Stimulated activated CD4-positive, alpha-beta T cell treated with anti-CD3 and anti-CD28 coated beads, Interleukin-15, amount 100 ng/mL, for 1 hour (primary cell): ENCODE results near the gene FAM98C.

Source experiments
- DNase-seq, 2 donors: peaks; one replicate each; pipeline ENCODE4 v3.0.0-alpha.2; 2020; ENCODE audit warnings: low read depth in 1 of 2, low spot score in 1 of 2

Gene FAM98C

DNA sequence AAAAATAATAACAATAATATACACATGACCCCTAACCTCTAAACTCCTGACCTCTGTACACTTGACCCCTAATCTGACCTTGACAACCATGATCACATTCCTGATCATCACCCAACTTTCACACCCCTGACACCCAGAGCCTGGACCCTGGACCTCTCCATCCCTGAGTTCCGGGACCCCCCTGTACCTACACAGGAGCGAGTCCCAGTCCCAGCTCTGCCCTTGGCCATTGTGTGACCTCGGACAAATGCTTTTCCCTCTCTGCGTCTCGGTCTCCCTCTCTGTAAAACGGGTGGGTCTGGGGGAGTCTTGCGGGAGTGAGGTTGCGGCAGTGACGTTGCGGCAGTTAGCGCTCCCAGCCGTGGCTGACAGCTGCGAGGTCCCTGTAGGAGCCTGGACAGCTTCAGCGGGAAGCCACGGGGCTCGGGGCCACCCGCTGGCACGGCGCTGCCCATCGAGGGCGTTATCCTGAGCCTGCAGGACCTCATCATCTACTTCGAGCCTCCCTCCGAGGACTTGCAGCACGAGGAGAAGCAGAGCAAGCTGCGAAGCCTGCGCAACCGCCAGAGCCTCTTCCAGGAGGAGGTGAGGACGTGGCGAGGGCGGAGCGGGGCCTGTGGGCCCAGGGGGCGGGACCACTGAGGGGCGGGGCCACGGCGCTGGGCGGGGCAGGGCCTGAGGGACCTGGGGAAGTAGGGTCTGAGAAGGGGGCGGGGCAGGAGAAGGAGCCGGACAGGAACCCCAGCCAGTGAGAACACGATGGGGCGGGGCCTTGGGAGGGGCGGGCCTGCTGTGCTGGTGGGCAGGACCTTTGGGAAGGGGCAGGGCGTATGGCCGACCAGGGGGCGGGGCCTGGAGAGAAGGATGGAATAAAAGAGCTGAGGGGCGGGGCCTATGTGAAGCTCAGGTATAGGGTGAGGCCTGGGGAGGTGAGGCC, 49.8 kb downstream of the FAM98C start:
- DNase-seq = no peak

DNA sequence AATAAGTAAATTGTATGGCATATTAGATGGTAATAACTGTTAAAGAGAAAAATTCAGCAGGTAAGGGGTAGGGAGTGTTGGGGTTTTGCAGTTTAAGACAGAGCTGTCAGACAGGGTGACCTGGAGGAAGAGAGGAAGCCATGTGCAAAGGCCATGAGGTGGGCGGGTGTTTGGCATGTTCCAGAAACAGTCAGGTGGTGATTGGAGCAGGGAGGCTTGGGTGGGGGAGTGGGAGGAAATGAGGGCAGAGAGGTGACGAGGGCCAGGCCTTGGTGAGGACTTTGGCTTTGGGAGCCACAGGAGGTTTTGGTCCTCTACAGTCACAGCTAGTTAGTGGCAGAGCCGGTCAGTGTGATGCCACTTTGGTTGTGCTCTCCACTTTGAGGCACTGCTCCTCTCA, 50.7 kb downstream of the FAM98C start:
- no peak for DNase-seq

DNA sequence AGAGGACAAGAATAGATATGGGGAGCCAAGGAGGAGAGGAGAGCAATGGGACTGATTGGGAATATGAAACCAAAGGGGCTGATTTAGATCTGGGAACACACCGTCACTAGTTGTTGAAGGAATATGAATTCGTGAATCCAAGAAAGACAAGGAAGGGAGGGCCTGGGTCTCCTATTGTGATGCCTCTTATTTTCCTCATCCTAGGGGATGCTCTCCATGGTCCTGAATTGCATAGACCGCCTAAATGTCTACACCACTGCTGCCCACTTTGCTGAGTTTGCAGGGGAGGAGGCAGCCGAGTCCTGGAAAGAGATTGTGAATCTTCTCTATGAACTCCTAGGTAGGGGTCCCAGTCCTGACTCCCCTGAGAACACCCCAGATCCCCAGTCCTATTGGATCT, 52.1 kb downstream of the FAM98C start:
- DNase-seq = no peak

DNA sequence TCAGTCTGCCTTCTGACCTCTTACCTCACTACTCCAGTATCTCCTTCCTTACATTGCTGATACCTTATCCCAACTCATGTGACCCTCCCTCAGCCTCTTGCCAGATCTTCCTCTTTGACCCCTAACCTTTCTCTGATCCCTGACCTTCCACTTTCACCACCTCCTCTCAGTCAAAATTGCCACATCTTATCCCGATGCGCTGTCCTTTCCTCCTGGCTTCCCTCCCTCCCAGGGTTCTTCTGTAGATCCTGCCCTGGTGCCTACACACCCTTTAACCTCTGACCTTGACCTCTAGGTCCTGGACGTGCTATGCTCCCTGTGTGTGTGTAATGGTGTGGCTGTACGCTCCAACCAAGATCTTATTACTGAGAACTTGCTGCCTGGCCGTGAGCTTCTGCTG, 54.3 kb downstream of the FAM98C start:
- DNase-seq = no peak

DNA sequence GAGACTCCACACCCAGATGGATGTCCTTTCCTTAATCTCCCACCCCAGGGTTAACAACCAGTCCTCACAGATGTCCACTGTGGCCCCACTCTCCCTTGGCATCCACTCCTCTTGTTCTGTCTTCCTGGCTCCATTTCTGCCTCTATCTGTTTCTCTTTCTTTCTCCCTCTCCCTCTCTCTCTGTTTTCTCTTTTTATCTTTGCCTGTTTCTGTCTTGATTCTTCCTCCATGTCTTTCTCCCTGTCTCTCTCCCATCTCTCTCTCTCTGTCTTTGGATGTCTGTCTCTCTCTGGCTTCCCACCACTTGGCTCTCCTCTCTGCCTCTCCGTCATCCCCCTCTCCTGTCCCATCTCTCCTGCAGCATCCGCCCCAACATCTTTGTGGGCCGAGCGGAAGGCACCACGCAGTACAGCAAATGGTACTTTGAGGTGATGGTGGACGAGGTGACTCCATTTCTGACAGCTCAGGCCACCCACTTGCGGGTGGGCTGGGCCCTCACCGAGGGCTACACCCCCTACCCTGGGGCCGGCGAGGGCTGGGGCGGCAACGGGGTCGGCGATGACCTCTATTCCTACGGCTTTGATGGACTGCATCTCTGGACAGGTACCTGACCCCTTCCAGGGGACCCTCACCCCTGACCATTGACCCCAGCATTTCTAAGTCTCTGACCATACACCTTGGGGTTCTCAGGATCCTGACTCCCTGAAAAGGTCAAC, 55.0 kb downstream of the FAM98C start:
- DNase-seq = no peak
